ENCODE data around the gene MAP10.

DNA sequence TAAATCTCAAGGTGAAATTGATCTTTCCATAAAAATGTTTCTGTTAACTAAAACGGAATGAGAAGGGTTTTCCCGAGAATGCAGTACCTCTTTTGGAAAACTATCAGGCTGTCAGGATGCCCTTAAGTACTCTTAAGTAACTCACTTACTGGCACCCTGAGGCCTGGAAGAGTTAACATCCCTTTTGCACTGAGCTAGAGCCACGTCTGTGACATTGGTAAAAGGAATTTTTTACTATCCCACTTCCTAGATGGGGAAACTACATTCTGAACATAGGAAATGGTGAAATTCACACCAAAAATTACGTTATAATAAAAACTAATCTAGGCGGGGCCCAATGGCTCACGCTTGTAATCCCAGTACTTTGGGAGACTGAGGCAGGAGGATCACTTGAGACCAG is 39.7 kb upstream of the MAP10 start:
- TF ChIP-seq RBBP5 (conservative IDR thresholded peaks at IDR 0.05) (no peak), JUNB (IDR thresholded peaks at IDR 0.05) (no peak), POLR2A (IDR thresholded peaks at IDR 0.05; ENCODE audit: low read depth, low read length) (no peak), SIN3A (IDR thresholded peaks at IDR 0.05; ENCODE audit: low read depth, low read length) (no peak), ZNF274 (IDR thresholded peaks at IDR 0.05; ENCODE audit: insufficient read depth, insufficient read length) (no peak), RCOR1 (conservative IDR thresholded peaks at IDR 0.05; ENCODE audit: low read depth, low read length) (no peak), FOXM1 (IDR thresholded peaks at IDR 0.05; ENCODE audit: low read depth, low read length) (no peak), NFYB (IDR thresholded peaks at IDR 0.05; ENCODE audit: insufficient read depth, low read depth, low read length) (no peak)
- TF ChIP-seq, protein P1, sequence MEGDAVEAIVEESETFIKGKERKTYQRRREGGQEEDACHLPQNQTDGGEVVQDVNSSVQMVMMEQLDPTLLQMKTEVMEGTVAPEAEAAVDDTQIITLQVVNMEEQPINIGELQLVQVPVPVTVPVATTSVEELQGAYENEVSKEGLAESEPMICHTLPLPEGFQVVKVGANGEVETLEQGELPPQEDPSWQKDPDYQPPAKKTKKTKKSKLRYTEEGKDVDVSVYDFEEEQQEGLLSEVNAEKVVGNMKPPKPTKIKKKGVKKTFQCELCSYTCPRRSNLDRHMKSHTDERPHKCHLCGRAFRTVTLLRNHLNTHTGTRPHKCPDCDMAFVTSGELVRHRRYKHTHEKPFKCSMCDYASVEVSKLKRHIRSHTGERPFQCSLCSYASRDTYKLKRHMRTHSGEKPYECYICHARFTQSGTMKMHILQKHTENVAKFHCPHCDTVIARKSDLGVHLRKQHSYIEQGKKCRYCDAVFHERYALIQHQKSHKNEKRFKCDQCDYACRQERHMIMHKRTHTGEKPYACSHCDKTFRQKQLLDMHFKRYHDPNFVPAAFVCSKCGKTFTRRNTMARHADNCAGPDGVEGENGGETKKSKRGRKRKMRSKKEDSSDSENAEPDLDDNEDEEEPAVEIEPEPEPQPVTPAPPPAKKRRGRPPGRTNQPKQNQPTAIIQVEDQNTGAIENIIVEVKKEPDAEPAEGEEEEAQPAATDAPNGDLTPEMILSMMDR (IDR thresholded peaks at IDR 0.05 in 2 of 3, conservative IDR thresholded peaks at IDR 0.05 in 1 of 3; ENCODE audit: control insufficient read depth in 2 of 3, extremely low read depth in 1 of 3, insufficient read depth in 1 of 3, low read depth in 3 of 3, low read length in 3 of 3), result no peak

Measured in GM12878 (cell line).